HG03095 (cell line): ENCODE data around the gene PRADC1.

Experiments
- ATAC-seq: cut with Tn5 transposase; IDR thresholded peaks from one replicate; pipeline ENCODE4 v1.9.1; 2021; ENCODE audit warnings: moderate library complexity; ENCODE audit not compliant: unreplicated experiment

Gene PRADC1

DNA sequence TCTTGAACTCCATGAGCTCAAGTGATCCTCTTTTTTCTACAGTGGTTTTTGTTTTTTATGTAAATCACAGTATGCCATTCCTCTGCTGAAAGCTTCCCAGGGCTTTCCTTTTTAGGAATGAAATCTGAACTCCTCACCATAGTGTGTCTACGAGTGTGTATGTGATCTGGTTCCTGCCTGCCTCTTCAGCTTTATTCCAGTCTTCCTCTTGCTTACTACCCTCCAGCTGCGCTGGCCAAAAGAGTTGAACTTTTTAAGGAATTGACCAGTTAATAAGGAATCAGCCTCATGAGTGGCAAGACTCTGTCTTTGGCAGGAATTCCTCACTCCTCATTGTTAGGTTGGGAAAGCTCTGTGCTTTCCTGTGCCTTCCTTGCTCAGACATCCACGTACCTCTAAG lies 5.1 kb upstream of the PRADC1 start:
- ATAC-seq, result no peak

GRCh38 chr2:73237168-73237567 lies 4.1 kb upstream of the PRADC1 start:
- ATAC-seq, result no peak

- ATAC-seq, result no peak
These were observed 2.4 kb upstream of the PRADC1 start for GRCh38 chr2:73235315-73236028.

DNA sequence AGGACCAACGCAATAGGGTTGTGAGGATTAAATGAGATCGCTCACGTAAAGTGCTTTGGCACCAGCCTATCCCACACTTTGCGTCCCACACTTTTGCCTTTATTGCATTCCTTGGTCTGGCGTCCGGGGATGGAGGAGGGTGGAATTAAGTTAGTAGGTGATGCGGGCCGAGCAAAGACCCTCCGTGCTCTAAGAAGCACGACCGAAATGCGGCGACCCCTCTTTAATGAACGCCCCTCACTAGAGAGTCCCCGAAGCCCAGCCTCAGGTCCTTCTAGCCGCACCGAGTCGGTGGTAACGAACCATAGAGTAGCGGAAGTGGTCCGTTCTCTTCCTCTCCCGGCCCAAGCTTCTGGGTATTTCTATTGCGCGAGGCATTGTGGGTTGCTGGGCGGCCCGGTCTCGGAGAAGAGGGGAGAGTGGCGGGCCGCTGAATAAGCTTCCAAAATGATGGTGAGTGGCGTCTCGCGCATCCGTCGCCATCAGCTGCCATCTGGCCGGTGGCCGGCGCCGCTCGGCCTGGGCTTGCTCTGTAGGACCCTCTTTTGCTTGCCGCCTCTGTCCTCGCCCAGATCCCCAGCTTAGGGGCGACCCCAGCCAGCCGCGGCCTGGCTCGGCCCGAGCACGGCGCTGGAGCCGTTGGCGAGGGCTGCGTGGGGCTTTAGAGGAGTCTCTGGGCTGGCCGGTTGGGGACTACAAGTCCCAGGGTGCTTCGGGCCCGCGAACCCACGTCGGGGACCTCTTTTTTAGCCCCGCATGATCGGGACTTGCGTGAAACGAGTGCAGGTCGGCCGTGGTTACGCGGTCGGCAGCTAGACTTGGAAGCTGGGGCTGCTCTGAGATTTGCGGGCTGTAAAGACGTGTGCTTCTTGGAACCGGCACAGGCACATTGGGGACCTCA lies 1.1 kb upstream of the PRADC1 start, which contains the start of gene CCT7:
CCT7 (plus strand) TSS at position 377 of the 901 bp plus-strand sequence; CDS start at position 448, 71 bp downstream.
- ATAC-seq, result peak; percentile 54

DNA sequence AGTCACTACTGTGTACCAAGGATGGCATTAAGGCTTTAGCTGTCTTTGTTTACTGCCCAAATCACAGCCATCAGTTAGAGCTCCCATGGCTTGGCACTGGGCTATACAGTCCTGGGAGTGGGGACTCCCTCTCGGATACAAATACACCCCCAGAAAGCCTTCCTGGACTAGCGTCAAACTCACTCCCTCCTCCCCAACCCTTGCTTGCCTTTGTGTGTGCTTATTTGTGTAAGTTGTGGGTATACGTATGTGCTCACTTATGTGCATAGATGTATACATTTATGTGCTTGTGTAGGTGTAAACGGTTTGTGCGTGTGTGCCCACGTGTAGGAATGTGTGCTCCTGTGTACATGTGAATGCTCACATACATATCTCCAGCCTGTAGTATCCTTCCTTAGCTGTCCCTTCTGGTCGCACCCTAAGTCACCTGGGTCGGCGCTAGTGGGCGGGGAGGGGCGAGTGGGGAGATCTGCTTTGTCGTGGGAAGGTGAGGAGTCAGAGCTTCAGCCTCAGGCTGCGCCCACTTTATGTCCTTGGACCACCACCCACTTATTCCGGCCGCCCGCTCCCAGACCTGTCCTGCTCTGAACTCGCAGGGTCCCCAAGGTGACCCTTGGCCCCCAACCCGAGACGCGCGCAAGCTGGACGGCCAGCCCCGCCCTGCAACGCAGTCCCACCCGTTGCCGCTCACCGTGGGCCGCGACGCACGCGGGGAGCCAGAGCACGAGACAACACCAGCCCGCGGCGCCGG lies 461 bp downstream of the PRADC1 start:
- ATAC-seq, result peak; percentile 9

DNA sequence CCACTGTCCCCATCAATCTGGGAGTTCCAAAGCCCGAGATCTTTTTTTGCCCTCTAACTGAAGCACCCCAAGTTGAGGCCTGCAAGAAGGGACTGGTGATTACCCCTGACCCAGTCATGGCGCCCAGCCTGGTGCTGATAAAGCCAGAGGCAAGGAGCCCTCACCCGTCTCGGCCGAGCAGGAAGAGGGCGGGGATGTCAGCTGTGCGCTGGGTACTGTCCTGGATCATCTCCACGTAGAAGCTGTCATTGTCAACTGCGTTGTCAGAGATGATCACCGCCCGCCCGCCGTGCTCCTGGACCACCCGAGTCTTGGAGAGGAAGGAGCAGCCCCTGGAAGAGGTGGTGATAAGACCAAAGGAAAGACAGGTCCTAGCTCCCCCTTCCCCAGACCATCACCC lies 4.4 kb downstream of the PRADC1 start:
- no peak for ATAC-seq

GRCh38 chr2:73227086-73227485 lies 6.0 kb downstream of the PRADC1 start:
- ATAC-seq, result no peak

- no peak for ATAC-seq
These were observed 7.3 kb downstream of the PRADC1 start for GRCh38 chr2:73225513-73226360.

DNA sequence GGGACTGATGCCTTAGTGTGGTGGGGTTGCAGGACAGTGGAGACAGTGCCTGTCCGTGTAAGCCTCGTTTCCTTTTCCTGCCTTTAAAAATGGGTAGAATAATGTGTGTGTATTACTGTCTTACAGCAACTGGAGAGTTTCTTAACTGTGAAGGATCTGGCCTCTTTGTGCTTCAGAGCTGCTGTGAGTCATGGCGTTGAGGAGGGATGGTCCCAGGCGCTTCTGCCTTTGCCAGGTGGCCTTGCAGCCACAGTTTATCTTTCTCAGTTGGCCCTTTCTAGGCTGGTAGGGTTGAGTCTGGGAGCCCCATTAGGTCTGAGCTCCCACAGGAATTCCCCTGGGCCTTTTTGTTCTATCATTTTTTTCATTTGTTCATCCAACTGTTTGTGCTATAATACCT lies 9.2 kb downstream of the PRADC1 start:
- no peak for ATAC-seq

DNA sequence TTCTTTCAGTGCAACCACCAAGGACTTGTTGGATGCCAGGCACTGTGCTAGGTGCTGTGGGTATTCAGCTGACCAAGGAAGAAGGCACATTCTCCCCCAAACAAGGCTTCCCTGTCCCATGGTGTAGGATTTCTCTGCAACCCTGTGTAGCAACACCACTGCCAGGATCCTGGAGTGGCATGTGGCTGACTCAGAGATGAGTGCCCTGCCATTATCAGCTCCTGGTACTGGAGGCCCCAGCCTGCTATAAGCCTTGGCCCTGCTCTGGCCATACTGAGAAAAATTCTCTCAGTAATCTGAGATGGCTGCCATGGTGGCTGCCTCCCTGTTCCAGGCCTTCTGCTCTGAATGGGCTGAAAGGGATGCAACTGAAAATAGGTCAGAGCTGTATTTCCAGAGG lies 14.7 kb downstream of the PRADC1 start:
- no peak for ATAC-seq

- no peak for ATAC-seq
These were observed 15.2 kb downstream of the PRADC1 start for GRCh38 chr2:73217826-73218225.

DNA sequence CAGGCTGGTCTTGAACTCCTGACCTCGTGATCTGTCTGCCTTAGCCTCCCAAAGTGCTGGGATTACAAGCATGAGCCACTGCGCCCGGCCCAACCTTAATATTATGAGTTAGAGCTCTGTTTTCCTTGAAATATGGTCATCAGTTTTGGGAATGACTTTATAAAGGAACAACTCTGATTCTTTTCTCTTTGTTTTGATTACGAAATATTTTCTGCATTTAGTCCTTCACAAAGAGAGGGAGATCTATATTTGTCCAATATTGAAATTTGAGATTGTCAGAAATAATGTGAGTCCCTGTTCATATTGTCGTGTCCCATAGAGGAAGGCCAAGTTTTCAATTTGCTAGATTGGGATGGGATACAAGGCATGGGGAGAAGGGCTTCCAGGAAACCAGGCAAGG lies 15.9 kb downstream of the PRADC1 start:
- no peak for ATAC-seq

DNA sequence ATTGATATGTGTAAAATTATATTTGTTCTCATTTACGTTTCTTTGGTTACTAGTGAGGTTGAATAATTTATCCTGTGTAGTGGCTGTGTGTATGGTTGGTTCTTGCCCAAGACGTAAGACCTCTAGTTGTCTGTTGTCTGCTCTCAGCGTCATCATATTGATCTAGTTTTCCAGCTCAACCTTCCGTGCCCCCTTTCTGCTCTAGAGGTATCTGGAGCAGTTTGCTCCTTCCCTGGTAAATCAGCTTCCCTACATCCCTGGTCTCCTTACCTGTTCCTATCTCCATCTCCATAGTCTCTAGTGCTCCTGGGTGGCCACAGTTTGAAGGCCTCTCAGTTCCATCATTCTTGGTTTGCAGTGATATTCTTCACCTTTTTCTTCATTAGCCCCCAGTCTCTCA lies 17.8 kb downstream of the PRADC1 start:
- ATAC-seq, result no peak

- ATAC-seq, result peak; percentile 90
These were observed 18.7 kb downstream of the PRADC1 start, which contains the start of gene SMYD5 for GRCh38 chr2:73214120-73215035. Gene SMYD5, plus strand, starts transcription at chr2:73214245. Its CDS starts 22 bp downstream, at chr2:73214267.

DNA sequence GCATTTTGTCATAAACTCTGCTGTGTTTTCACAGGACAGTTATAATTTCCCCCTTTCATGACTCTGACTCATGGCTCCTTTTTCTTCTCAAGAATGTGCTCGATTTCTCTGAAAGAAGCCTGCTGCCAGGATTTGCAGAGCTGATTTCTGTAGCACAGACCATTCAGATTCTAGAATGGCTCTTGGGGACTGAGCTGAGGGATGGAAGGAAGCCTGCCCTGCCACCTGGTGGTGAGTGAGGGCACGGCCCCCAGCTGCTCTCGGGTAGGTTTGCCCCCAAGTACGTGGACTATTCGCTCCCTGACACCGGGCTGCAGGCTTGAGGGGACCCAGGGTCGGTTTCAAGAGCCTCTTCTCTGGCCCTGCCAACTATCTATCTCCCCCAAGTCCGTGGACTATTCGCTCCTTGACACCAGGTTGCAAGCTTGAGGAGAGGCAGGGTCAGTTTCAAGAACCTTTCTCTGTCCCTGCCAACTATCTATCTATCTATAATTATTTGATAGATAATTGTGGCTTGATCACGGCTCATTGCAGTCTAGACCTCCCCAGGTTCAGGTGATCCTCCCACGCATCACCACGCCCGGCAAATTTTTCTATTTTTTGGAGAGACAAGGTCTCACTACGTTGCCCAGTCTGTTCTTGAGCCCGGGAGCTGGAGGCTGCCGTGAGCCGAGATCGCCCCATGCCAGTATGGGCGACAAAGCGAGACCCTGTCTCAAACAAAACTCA lies 20.4 kb downstream of the PRADC1 start:
- peak; percentile 54 for ATAC-seq

- no peak for ATAC-seq
These were observed 21.0 kb downstream of the PRADC1 start for GRCh38 chr2:73212098-73212447.

DNA sequence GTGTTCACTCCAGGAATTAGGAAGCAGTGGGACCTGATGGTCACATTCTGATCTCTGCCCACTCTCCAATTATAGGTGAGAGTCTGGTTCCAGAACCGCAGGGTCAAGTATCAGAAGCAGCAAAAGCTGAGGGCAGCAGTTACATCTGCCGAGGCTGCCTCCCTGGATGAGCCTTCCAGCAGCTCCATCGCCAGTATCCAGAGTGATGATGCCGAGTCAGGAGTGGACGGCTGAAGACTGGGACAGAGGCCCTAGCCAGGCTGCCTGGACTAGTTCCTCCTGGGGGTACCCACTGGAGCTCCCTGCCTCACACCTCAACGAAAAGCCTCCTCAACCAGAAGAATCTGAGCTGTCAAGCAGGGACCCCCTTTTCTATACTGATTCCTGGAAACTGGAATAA lies 22.3 kb downstream of the PRADC1 start:
- ATAC-seq, result no peak

DNA sequence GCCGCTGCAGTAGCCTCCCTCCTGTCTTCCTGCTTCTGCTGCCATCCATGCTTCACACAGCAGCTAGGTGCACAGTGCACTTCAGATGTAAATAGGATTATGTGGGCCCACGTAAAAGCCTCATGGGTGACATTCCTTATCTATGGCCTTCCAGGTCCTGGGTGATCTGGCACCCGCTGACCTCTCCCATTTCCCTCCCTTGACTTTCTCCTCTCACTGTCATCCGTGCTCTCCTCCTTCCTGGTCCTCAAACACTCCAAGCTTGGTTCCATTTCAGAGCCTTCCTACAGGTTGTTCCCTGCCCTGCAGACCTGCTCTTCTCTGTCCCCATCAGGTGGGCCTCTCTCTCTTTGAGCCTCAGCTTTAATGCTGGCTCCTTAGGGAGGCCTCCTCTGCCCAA lies 23.0 kb downstream of the PRADC1 start:
- no peak for ATAC-seq

GRCh38 chr2:73208258-73208657 lies 24.8 kb downstream of the PRADC1 start:
- no peak for ATAC-seq
